Panc1 (cell line): Measurements from ENCODE around the gene MINK1.

Experiments used
- POLR2AphosphoS5 ChIP-seq: IDR thresholded peaks from 2 replicates; pipeline ENCODE4 v1.6.1; 2012; ENCODE audit warnings: mild to moderate bottlenecking, low read depth, low read length, moderate library complexity
- TCF7L2 ChIP-seq: IDR thresholded peaks from 2 replicates; pipeline ENCODE4 v1.6.1; 2011; ENCODE audit warnings: mild to moderate bottlenecking, low read depth, low read length, inconsistent platforms
- TF ChIP-seq, protein P1 (sequence below): fragments of 450-650 bp; IDR thresholded peaks from 2 replicates; pipeline ENCODE4 v1.5.1; 2017; ENCODE audit warnings: mild to moderate bottlenecking
- TF ChIP-seq, protein P2 (sequence below), 2 experiments: IDR thresholded peaks; 2 replicates each; pipeline ENCODE4 v1.6.1; 2011 to 2012; ENCODE audit warnings: low read depth in 2 of 2, control low read depth in 1 of 2, low read length in 1 of 2, mild to moderate bottlenecking in 1 of 2, moderate library complexity in 1 of 2; ENCODE audit not compliant: insufficient read depth in 1 of 2

GRCh38 chr17:4919511-4920047 is 86.4 kb downstream of the MINK1 start:
- TF ChIP-seq, protein P1, sequence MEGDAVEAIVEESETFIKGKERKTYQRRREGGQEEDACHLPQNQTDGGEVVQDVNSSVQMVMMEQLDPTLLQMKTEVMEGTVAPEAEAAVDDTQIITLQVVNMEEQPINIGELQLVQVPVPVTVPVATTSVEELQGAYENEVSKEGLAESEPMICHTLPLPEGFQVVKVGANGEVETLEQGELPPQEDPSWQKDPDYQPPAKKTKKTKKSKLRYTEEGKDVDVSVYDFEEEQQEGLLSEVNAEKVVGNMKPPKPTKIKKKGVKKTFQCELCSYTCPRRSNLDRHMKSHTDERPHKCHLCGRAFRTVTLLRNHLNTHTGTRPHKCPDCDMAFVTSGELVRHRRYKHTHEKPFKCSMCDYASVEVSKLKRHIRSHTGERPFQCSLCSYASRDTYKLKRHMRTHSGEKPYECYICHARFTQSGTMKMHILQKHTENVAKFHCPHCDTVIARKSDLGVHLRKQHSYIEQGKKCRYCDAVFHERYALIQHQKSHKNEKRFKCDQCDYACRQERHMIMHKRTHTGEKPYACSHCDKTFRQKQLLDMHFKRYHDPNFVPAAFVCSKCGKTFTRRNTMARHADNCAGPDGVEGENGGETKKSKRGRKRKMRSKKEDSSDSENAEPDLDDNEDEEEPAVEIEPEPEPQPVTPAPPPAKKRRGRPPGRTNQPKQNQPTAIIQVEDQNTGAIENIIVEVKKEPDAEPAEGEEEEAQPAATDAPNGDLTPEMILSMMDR: no peak
- TF ChIP-seq POLR2AphosphoS5: no peak
- TF ChIP-seq, protein P2, sequence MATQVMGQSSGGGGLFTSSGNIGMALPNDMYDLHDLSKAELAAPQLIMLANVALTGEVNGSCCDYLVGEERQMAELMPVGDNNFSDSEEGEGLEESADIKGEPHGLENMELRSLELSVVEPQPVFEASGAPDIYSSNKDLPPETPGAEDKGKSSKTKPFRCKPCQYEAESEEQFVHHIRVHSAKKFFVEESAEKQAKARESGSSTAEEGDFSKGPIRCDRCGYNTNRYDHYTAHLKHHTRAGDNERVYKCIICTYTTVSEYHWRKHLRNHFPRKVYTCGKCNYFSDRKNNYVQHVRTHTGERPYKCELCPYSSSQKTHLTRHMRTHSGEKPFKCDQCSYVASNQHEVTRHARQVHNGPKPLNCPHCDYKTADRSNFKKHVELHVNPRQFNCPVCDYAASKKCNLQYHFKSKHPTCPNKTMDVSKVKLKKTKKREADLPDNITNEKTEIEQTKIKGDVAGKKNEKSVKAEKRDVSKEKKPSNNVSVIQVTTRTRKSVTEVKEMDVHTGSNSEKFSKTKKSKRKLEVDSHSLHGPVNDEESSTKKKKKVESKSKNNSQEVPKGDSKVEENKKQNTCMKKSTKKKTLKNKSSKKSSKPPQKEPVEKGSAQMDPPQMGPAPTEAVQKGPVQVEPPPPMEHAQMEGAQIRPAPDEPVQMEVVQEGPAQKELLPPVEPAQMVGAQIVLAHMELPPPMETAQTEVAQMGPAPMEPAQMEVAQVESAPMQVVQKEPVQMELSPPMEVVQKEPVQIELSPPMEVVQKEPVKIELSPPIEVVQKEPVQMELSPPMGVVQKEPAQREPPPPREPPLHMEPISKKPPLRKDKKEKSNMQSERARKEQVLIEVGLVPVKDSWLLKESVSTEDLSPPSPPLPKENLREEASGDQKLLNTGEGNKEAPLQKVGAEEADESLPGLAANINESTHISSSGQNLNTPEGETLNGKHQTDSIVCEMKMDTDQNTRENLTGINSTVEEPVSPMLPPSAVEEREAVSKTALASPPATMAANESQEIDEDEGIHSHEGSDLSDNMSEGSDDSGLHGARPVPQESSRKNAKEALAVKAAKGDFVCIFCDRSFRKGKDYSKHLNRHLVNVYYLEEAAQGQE (IDR thresholded peaks at IDR 0.05; ENCODE audit: insufficient read depth in 1 of 2, low read depth in 2 of 2, low read length in 1 of 2): no peak
- TF ChIP-seq TCF7L2: no peak
